OCI-LY1 (cell line): ENCODE data around the gene RIPOR2.
"Not testable (repeated sequence)": the region's sequence is repeated elsewhere in the genome, so short reads cannot be mapped to it uniquely, and the experiment has no call there.

Experiments used
- CTCF ChIP-seq: fragments of 200-600 bp; sonication (generic), shearing (Covaris generic); IDR thresholded peaks from 2 replicates; pipeline ENCODE4 v1.5.1; 2017; ENCODE audit warnings: mild to moderate bottlenecking, antibody characterized with exemption, low read length, moderate library complexity, mixed read lengths
- EZH2 ChIP-seq: fragments of 200-600 bp; sonication (generic), shearing (Covaris generic); IDR thresholded peaks from 2 replicates; pipeline ENCODE4 v1.8.0; 2017; ENCODE audit warnings: borderline replicate concordance, mixed run types, mild to moderate bottlenecking, antibody characterized with exemption, low read length, moderate library complexity, mixed read lengths

DNA sequence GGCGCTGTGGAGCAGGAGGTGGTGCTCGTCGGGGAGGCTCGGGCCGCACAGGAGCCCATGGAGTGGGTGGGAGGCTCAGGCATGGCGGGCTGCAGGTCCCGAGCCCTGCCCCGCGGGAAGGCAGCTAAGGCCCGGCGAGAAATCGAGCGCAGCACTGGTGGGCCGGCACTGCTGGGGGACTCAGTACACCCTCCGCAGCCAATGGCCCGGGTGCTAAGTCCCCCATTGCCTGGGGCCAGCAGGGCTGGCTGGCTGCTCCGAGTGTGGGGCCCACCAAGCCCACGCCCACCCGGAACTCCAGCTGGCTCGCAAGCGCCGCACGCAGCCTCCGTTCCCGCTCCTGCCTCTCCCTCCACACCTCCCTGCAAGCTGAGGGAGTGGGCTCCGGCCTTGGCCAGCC, 169.8 kb downstream of the RIPOR2 start:
- not testable (repeated sequence) for TF ChIP-seq EZH2, CTCF
